K562 (cell line): Measurements from ENCODE around the gene PIGX. TPM values are rescaled to one million over a fixed set of nuclear protein-coding genes. Genes with fewer than 3 reads are reported as not detected.

Experiments
- ATAC-seq: fragments of 200-7000 bp; cut with Tn5 transposase; 3 replicates; pipeline ENCODE4 v1.9.1; 2020; ENCODE audit warnings: moderate library complexity
- BruUV-seq: library from RNA; stranded (reverse); fragments of 400-500 nt; replicated peaks from 2 replicates; lab custom pipeline; 2021; lab: Mats Ljungman, UMichigan
- CTCF ChIA-PET: fragments of 300-600 bp; formaldehyde crosslinking; extraction: SDS; loops from one replicate; lab custom pipeline; 2021; ENCODE audit warnings: low intra/inter-chr PET ratio; lab: Yijun Ruan, JAX
- POLR2A ChIA-PET: fragments of 300-600, 350-650 bp; sonication (Branson Sonifier 250); formaldehyde crosslinking; extraction: SDS; loops from one replicate; lab custom pipeline; 2021; ENCODE audit warnings: antibody characterized with exemption, inconsistent platforms; lab: Yijun Ruan, JAX
- DNase-seq, 4 experiments: peaks; one replicate each; pipeline versions ENCODE4 v3.0.0 to v3.0.0-alpha.2; 2011 to 2018; ENCODE audit warnings: low spot score in 3 of 4, mixed read lengths in 3 of 4; ENCODE audit errors: extremely low read depth in 1 of 4
- FAIRE-seq: peaks from 2 replicates; lab custom pipeline; 2011; peaks lifted over from hg19 to GRCh38; lab: Jason Lieb, UNC
- H2AFZ ChIP-seq: 2 replicates; pipeline ENCODE4 v1.6.0; 2011; ENCODE audit warnings: low read depth, low read length, control low read depth, inconsistent platforms
- H3K27ac ChIP-seq: fragments of 200-600 bp; 3 replicates; pipeline ENCODE4 v1.8.0; 2011; ENCODE audit warnings: low read depth, mild to moderate bottlenecking, control low read depth, inconsistent platforms, low read length, moderate library complexity, mixed read lengths; ENCODE audit errors: extremely low read depth
- H3K27me3 ChIP-seq, 2 experiments: fragments of 300-600 bp in 1 of 2; 2 replicates in 1 of 2; 3 replicates in 1 of 2; pipeline versions ENCODE4 v1.6.0 to v1.8.0; 2011; ENCODE audit warnings: inconsistent platforms in 2 of 2, low read length in 2 of 2, mild to moderate bottlenecking in 1 of 2, mixed read lengths in 1 of 2, moderate library complexity in 1 of 2; ENCODE audit not compliant: control insufficient read depth in 2 of 2, insufficient read depth in 2 of 2
- H3K36me3 ChIP-seq: fragments of 300-600 bp; 3 replicates; pipeline ENCODE4 v1.8.0; 2011; ENCODE audit warnings: mild to moderate bottlenecking, low read length, inconsistent platforms; ENCODE audit not compliant: control insufficient read depth, insufficient read depth
- H3K4me1 ChIP-seq, 2 experiments: fragments of 200-600 bp in 1 of 2; replicated peaks in 1 of 2; 2 replicates in 1 of 2; 3 replicates in 1 of 2; pipeline versions ENCODE4 v1.5.1 to v1.8.0; 2011; ENCODE audit warnings: inconsistent platforms in 2 of 2, low read length in 2 of 2, mild to moderate bottlenecking in 1 of 2, mixed read lengths in 1 of 2, moderate library complexity in 1 of 2; ENCODE audit not compliant: control insufficient read depth in 2 of 2, insufficient read depth in 2 of 2
- H3K4me2 ChIP-seq: 2 replicates; pipeline ENCODE4 v1.6.1; 2011; ENCODE audit warnings: low read length, control low read depth, inconsistent platforms, mixed read lengths; ENCODE audit not compliant: insufficient read depth
- H3K4me3 ChIP-seq: fragments of 200-600 bp; sonication (generic), shearing (Covaris generic); 2 replicates; pipeline ENCODE4 v1.5.1; 2016; ENCODE audit warnings: control low read depth, inconsistent platforms
- H3K79me2 ChIP-seq: fragments of 200-600 bp; 3 replicates; pipeline ENCODE4 v1.8.0; 2011; ENCODE audit warnings: low read length, inconsistent platforms; ENCODE audit not compliant: control insufficient read depth, insufficient read depth
- H3K9ac ChIP-seq, 2 experiments: 2 replicates each; pipeline versions ENCODE4 v1.6.0 to v1.6.1; 2011; ENCODE audit warnings: low read depth in 2 of 2, low read length in 2 of 2, control low read depth in 1 of 2, inconsistent platforms in 1 of 2, mild to moderate bottlenecking in 1 of 2, mixed read lengths in 1 of 2; ENCODE audit not compliant: insufficient read depth in 1 of 2
- H3K9me1 ChIP-seq: one replicate; pipeline ENCODE4 v1.6.0; 2011; ENCODE audit warnings: inconsistent platforms, mild to moderate bottlenecking, low read length, moderate library complexity; ENCODE audit not compliant: control insufficient read depth, insufficient read depth
- H3K9me3 ChIP-seq: replicated peaks from 2 replicates; pipeline ENCODE4 v1.5.1; 2011; ENCODE audit warnings: low read depth, low read length, inconsistent platforms; ENCODE audit not compliant: control insufficient read depth, insufficient read depth
- H4K20me1 ChIP-seq: replicated peaks from 2 replicates; pipeline ENCODE4 v1.6.1; 2011; ENCODE audit warnings: low read length, inconsistent platforms, mixed read lengths; ENCODE audit not compliant: control insufficient read depth, insufficient read depth
- ARID4B ChIP-seq: sonication (generic); formaldehyde crosslinking; IDR thresholded peaks from 2 replicates; pipeline ENCODE4 v1.8.0; 2022; ENCODE audit warnings: mild to moderate bottlenecking, missing genetic modification reagents
- LCOR ChIP-seq: sonication (generic); formaldehyde crosslinking; IDR thresholded peaks from 2 replicates; pipeline ENCODE4 v1.8.0; 2022; ENCODE audit warnings: mild to moderate bottlenecking, missing genetic modification reagents
- MTA1 ChIP-seq: fragments of 450-650 bp; IDR thresholded peaks from 2 replicates; pipeline ENCODE4 v1.6.1; 2017; ENCODE audit warnings: borderline replicate concordance
- ZNF232 ChIP-seq: sonication (generic); formaldehyde crosslinking; IDR thresholded peaks from 2 replicates; pipeline ENCODE4 v1.8.0; 2022; ENCODE audit warnings: mild to moderate bottlenecking, missing genetic modification reagents
- ZNF431 ChIP-seq: sonication (generic); formaldehyde crosslinking; IDR thresholded peaks from 2 replicates; pipeline ENCODE4 v1.8.0; 2022; ENCODE audit warnings: mild to moderate bottlenecking, missing genetic modification reagents
- whole genome bisulfite sequencing: fragments of 100-300 bp; shearing (Covaris generic); methylation state at CpG from one replicate; pipeline ENCODE4 v1.1.6; 2016; ENCODE audit warnings: low coverage, mixed read lengths; ENCODE audit not compliant: insufficient coverage; ENCODE audit errors: missing lambda C conversion rate; 5-methylcytosine and 5-hydroxymethylcytosine counted together
- in situ Hi-C: fragments of 300-500 bp; cut with MboI; formaldehyde crosslinking; loops from 4 replicates; pipeline ENCODE4 v1.15.0; 2018; ENCODE audit warnings: inconsistent platforms, mixed read lengths
- intact Hi-C: fragments of 100-400 bp; cut with micrococcal nuclease; formaldehyde crosslinking; loops from 2 replicates; pipeline ENCODE4 v1.14.2; 2022
- polyA plus RNA-seq, 8 experiments: library from polyadenylated mRNA; depleted of rRNA in 4 of 8; stranded (reverse) in 5 of 8; unstranded in 3 of 8; fragments of >200 nt; fragmentation: Nextera tagmentation in 2 of 8; fragmentation: Illumina TruSeq in 1 of 8; extraction: Ambion mirVana in 2 of 8; extraction: Trizol in 1 of 8; gene quantifications; 2 replicates each; pipeline versions ENCODE4 v1.2.1 to v1.2.3, GENCODE V29; 2011 to 2014; ENCODE audit warnings: inconsistent platforms in 1 of 8, missing spikeins in 1 of 8
- total RNA-seq, 7 experiments: library from RNA; depleted of rRNA in 6 of 7; stranded (reverse); fragments of >200 nt in 6 of 7; fragmentation: Illumina TruSeq in 2 of 7; extraction: Trizol in 2 of 7; gene quantifications; 2 replicates each; pipeline versions ENCODE4 v1.2.1 to v1.2.3, GENCODE V29; 2011 to 2021; ENCODE audit warnings: low replicate concordance in 1 of 7

The PIGX gene
- total and polyA plus RNA-seq, 9 of the 15 experiments (the other 6 are each of a cell fraction or from before 2014, with no cell fraction given) = 3.7 to 36.3 (median 26.9) TPM

- no peak for TF ChIP-seq ARID4B (CRISPR knock-in tag)
- TF ChIP-seq ZNF232 = no peak
- no peak for TF ChIP-seq LCOR
Measured at GRCh38 chr3:196677931-196678330, 34.2 kb upstream of the PIGX start (continued).

- peak overlapping the region; percentile 11 to 54; a peak in 2 of 4 replicates for H3K9ac ChIP-seq
- no peaks in the 10 kb centered on the region for H4K20me1 ChIP-seq
- H3K4me3 ChIP-seq = no peak overlapping the region
- no peaks in the 10 kb centered on the region for H3K9me3 ChIP-seq
- peak overlapping the region; percentile 88 for H2AFZ ChIP-seq
- CTCF ChIA-PET = interaction anchor here (0.6 to 3.0 kb wide), 7 partner anchors 9 to 285 kb away, joined by 3 to 48 read pairs (median 4); no protein-coding TSS in a partner anchor
- DNase-seq (peak; percentile 63 to 81 (median 68)), FAIRE-seq (peak; percentile 90), ATAC-seq (peak; percentile 92)
- H3K79me2 ChIP-seq = no peaks in the 10 kb centered on the region
- no peaks in the 10 kb centered on the region for H3K27me3 ChIP-seq
- H3K9me1 ChIP-seq = no peaks in the 10 kb centered on the region
- WGBS = 20% methylated on average over 20 of the region's 24 CpGs
- BruUV-seq = no TSS peak
- POLR2A ChIA-PET = interaction anchor here (0.6 kb wide), 1 partner anchor 191 kb away, joined by 3 read pairs; no protein-coding TSS in a partner anchor
- H3K4me1 ChIP-seq = peaks cover 3 to 7% of the 10 kb centered on the region in 2 experiments; a peak in 3 of 5 replicates
- H3K27ac ChIP-seq = no peak overlapping the region
- intact Hi-C loops (loop anchor here (1.0 to 2.0 kb wide), 3 partner anchors 52 to 156 kb away; no protein-coding TSS in a partner anchor), in situ Hi-C loops (loop anchor here (5.0 kb wide), 2 partner anchors 72 to 152 kb away; no protein-coding TSS in a partner anchor)
- peak overlapping the region; percentile 26 for H3K4me2 ChIP-seq
- no peaks in the 10 kb centered on the region for H3K36me3 ChIP-seq
- no peak for TF ChIP-seq MTA1
- TF ChIP-seq ZNF431 (CRISPR knock-in tag) = no peak
Measured at GRCh38 chr3:196684548-196685407, 27.4 kb upstream of the PIGX start.
